Transverse colon (tissue), 4 donors: ENCODE results near the gene OPA3. TPM values are rescaled to one million over a fixed set of nuclear protein-coding genes. Genes with fewer than 3 reads are reported as not detected.

Experiments used
- DNase-seq: peaks from one replicate; pipeline ENCODE4 v3.0.0-alpha.2; 2019
- H3K27ac ChIP-seq, 4 donors: fragments of 200-600 bp; sonication (generic); 2 replicates each; pipeline ENCODE4 v1.5.1; 2016 to 2018; ENCODE audit warnings: inconsistent platforms in 4 of 4
- H3K27me3 ChIP-seq: fragments of 200-600 bp; sonication (generic); 2 replicates; pipeline ENCODE4 v1.5.1; 2017; ENCODE audit warnings: inconsistent platforms
- H3K36me3 ChIP-seq, 4 donors: fragments of 200-600 bp; sonication (generic); 2 replicates each; pipeline ENCODE4 v1.5.1; 2017 to 2019; ENCODE audit warnings: inconsistent platforms in 4 of 4
- H3K4me1 ChIP-seq, 4 donors: fragments of 200-600 bp; sonication (generic); 2 replicates each; pipeline ENCODE4 v1.5.1; 2017 to 2020; ENCODE audit warnings: inconsistent platforms in 4 of 4
- H3K4me3 ChIP-seq, 4 donors: fragments of 200-600 bp; sonication (generic); 1 replicate in 1 of 4; 2 replicates in 3 of 4; pipeline versions ENCODE4 v1.5.1 to v1.6.1; 2017 to 2019; ENCODE audit warnings: inconsistent platforms in 4 of 4
- H3K9me3 ChIP-seq, 2 donors: fragments of 200-600 bp; sonication (generic); 2 replicates each; pipeline ENCODE4 v1.5.1; 2017 to 2019; ENCODE audit warnings: inconsistent platforms in 2 of 2
- EP300 ChIP-seq: sonication (generic); formaldehyde crosslinking; IDR thresholded peaks from one replicate; pipeline ENCODE4 v1.6.1; 2017; ENCODE audit warnings: antibody characterized with exemption, low read depth
- POLR2A ChIP-seq: fragments of 450-650 bp; IDR thresholded peaks from one replicate; pipeline ENCODE4 v1.6.1; 2016; ENCODE audit warnings: antibody characterized with exemption, mild to moderate bottlenecking, moderate library complexity
- POLR2AphosphoS5 ChIP-seq, 3 donors: sonication (generic); formaldehyde crosslinking; IDR thresholded peaks; one replicate each; pipeline ENCODE4 v1.6.1; 2016; ENCODE audit warnings: antibody characterized with exemption in 3 of 3
- WGBS, 2 donors: methylation state at CpG; one replicate each; pipeline ENCODE4 v1.1.5; 2018; ENCODE audit warnings: low coverage in 1 of 2; 5-methylcytosine and 5-hydroxymethylcytosine counted together
- in situ Hi-C, 4 donors: fragments of 200-750 bp; cut with MboI; loops; one replicate each; pipeline versions ENCODE4 v1.15.0 to v1.15.1; 2017; ENCODE audit warnings: low sequenced_read_pairs in 3 of 4, low pct_ligation_motif_present in 1 of 4, low pct_unique_long_range_greater_than_20kb in 1 of 4
- intact Hi-C: fragments of 100-400 bp; cut with DNase I; formaldehyde crosslinking; loops from one replicate; pipeline ENCODE4 v1.15.1; 2023; ENCODE audit warnings: low total_unique reads
- total RNA-seq, 4 donors: library from RNA; depleted of rRNA; stranded (reverse); fragments of >200 nt; gene quantifications; one replicate each; pipeline ENCODE4 v1.1.0, GENCODE V29; 2016
- TF ChIP-seq, protein P1 (sequence below), 5 experiments: fragments of 200-600 bp in 3 of 5; fragments of 450-650 bp in 2 of 5; sonication (generic) in 3 of 5; IDR thresholded peaks; 1 replicate in 2 of 5; 2 replicates in 3 of 5; pipeline ENCODE4 v1.5.1; 2016 to 2017; ENCODE audit warnings: antibody characterized with exemption in 5 of 5, inconsistent platforms in 3 of 5, mild to moderate bottlenecking in 2 of 5, moderate library complexity in 1 of 5

The OPA3 gene
- total RNA-seq, 4 donors from 2014 or later = 6.7 to 10.8 (median 8.6) TPM

DNA sequence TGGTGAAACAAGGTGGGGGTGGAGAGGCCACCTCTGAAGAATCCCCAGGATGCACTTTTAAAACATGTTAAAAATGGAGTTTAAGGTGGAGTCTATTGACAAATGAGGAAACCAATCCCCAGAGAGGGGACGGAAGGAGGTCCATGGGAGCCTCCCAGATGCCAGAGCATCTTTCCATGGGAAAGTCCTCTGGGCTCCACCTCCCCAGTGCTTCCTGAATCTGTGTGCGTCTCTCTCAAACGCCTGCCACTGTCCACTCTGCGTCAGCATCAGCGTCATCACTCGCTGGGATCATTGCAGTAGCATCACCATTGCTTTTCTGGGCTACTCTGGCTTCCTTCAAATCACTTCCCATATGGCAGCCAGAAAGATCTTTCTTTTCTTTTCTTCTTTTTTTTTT, 11.2 kb upstream of the OPA3 start:
- H3K9me3 ChIP-seq = no peaks in the 10 kb centered on the region
- no peak overlapping the region for H3K4me3 ChIP-seq
- H3K36me3 ChIP-seq = no peaks in the 10 kb centered on the region
- H3K4me1 ChIP-seq = peaks cover 0 to 16% (median 2%) of the 10 kb centered on the region in 4 donors
- DNase-seq = no peak
- 44 to 55% methylated on average over 6 of the region's 6 CpGs for WGBS, 2 donors
- peaks cover 91% of the 10 kb centered on the region for H3K27me3 ChIP-seq
- no peak for TF ChIP-seq POLR2AphosphoS5 (IDR thresholded peaks at IDR 0.05)
- TF ChIP-seq, protein P1, sequence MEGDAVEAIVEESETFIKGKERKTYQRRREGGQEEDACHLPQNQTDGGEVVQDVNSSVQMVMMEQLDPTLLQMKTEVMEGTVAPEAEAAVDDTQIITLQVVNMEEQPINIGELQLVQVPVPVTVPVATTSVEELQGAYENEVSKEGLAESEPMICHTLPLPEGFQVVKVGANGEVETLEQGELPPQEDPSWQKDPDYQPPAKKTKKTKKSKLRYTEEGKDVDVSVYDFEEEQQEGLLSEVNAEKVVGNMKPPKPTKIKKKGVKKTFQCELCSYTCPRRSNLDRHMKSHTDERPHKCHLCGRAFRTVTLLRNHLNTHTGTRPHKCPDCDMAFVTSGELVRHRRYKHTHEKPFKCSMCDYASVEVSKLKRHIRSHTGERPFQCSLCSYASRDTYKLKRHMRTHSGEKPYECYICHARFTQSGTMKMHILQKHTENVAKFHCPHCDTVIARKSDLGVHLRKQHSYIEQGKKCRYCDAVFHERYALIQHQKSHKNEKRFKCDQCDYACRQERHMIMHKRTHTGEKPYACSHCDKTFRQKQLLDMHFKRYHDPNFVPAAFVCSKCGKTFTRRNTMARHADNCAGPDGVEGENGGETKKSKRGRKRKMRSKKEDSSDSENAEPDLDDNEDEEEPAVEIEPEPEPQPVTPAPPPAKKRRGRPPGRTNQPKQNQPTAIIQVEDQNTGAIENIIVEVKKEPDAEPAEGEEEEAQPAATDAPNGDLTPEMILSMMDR (IDR thresholded peaks at IDR 0.05) = no peak
- no peak for TF ChIP-seq EP300
- TF ChIP-seq POLR2A = no peak
- no peak overlapping the region for H3K27ac ChIP-seq
- in situ Hi-C loops (no loop called here), intact Hi-C loops (no loop called here)

DNA sequence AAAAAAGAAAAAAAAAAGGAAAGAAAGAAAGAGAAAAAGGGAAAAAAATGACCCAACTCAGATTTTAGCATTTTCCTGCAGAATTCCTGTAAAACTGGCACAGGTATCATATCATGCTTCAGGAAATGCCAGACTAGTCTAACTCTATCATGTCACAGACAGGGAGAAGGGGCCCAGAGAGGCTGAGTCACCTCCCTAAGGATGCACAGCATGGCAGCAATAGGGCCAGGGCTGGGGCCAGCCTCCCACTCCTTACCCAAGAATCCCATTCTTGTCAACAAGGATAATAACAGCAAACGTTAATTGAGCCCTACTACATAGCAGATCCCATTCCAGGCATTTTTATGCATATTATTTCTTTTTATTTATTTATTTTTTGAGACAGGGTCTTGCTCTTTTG, 8.9 kb upstream of the OPA3 start:
- in situ Hi-C loops (no loop called here), intact Hi-C loops (no loop called here)
- Histone ChIP-seq H3K36me3 (no peaks in the 10 kb centered on the region), H3K27me3 (peaks cover 71% of the 10 kb centered on the region), H3K4me1 (peaks cover 0 to 8% (median 1%) of the 10 kb centered on the region in 4 donors), H3K4me3 (no peak overlapping the region), H3K9me3 (no peaks in the 10 kb centered on the region), H3K27ac (no peak overlapping the region)
- no peak for DNase-seq
- TF ChIP-seq POLR2AphosphoS5 (IDR thresholded peaks at IDR 0.05) (no peak), POLR2A (no peak), EP300 (no peak)
- TF ChIP-seq, protein P1 (IDR thresholded peaks at IDR 0.05) = no peak
- 0 to 40% methylated on average over 1 of the region's 1 CpG for WGBS, 2 donors

DNA sequence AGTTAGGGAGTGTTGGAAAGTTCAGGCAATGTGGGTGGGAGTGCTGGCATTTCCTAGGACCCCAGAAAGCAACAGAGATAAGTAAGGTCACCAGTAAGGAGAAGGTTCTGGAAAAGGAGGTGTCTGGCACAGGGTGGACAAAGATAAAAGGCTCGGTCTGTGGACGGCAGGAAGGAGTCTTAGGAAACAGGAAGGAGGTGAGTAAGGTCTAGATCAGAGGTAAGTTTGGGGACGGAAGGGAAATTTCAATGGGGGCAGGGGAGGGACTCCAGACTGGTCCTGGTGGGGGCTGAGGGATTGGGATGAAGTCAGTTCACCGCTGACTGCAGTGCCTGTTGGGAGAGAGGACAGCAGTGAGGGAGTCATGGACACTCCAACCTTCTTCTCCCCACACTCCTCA, 7.8 kb upstream of the OPA3 start:
- in situ Hi-C loops = no loop called here
- WGBS, 2 donors = 39 to 48% methylated on average over 4 of the region's 4 CpGs
- H3K36me3 ChIP-seq = no peaks in the 10 kb centered on the region
- no peaks in the 10 kb centered on the region for H3K4me1 ChIP-seq
- H3K27ac ChIP-seq = no peak overlapping the region
- no peaks in the 10 kb centered on the region for H3K9me3 ChIP-seq
- peaks cover 60% of the 10 kb centered on the region for H3K27me3 ChIP-seq
- TF ChIP-seq, protein P1 (IDR thresholded peaks at IDR 0.05) = no peak
- TF ChIP-seq POLR2A (no peak), EP300 (no peak), POLR2AphosphoS5 (IDR thresholded peaks at IDR 0.05) (no peak)
- H3K4me3 ChIP-seq = no peak overlapping the region
- intact Hi-C loops = no loop called here
- no peak for DNase-seq

DNA sequence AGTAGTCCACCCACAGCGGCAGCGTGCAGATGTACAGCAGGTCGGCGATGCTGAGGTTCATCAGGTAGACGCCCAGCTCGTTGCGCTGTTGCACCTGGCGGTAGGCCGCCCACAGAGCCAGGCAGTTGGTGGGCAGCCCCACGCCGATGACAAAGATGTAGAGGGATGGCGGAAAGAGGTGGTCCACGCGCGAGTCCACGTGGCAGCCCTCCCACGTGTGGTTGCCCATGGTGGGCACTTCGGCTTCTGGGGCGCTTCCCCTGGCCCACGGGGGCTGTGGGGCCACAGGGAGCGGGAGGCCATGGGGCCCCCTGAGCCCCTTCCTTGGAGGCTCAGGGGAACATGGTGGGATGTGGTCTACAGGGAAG, 7.0 kb upstream of the OPA3 start:
- H3K4me1 ChIP-seq = no peaks in the 10 kb centered on the region
- H3K9me3 ChIP-seq = no peaks in the 10 kb centered on the region
- H3K27ac ChIP-seq = no peak overlapping the region
- TF ChIP-seq POLR2AphosphoS5 (IDR thresholded peaks at IDR 0.05) = no peak
- TF ChIP-seq, protein P1 (IDR thresholded peaks at IDR 0.05) = no peak
- no peak for TF ChIP-seq POLR2A
- no peak for TF ChIP-seq EP300
- no peak for DNase-seq
- 87% methylated on average over 21 of the region's 21 CpGs; no CpG with 5 or more reads in 1 of the 2 donors for WGBS, 2 donors
- H3K4me3 ChIP-seq = no peak overlapping the region
- intact Hi-C loops = no loop called here
- H3K27me3 ChIP-seq = peaks cover 52% of the 10 kb centered on the region
- no peaks in the 10 kb centered on the region for H3K36me3 ChIP-seq
- in situ Hi-C loops = no loop called here
